Measurements from ENCODE around the gene TDRD10. TPM values are rescaled to one million over a fixed set of nuclear protein-coding genes. Genes with fewer than 3 reads are reported as not detected.

The TDRD10 gene
- total and polyA plus RNA-seq, 2 of the 8 experiments (the other 6 are each of a cell fraction or from before 2014, with no cell fraction given): 0.15 to 0.27 TPM

DNA sequence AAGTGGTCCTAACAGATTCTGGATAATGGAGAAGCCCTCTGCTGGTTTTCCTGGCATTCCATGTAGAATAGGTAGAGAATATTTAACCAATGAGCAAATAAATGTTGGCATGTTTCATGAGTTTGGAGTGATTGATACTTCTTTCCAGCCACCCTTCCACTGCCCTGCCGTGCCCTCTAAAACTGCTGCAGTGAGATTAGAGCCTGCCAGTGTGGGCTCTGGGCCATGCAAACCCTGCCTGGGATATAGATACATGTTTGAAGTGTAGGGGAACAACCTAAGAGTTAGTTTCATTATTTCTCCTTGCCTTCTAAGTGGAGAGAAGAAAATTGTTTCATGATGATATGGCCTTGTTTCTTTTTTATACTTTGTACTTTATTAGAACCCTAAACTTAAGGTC is 46.0 kb downstream of the TDRD10 start:
- H3K18ac ChIP-seq (ENCODE audit: extremely low read depth, low read length): no peak overlapping the region
- no peak overlapping the region for H2BK20ac ChIP-seq (ENCODE audit: low read length)
- WGBS, 2 experiments (ENCODE audit: extremely low coverage in 1 of 2, insufficient coverage in 1 of 2, insufficient read length in 1 of 2, insufficient replicate concordance in 2 of 2, low coverage in 1 of 2, low lambda C conversion rate in 2 of 2, missing lambda C conversion rate in 1 of 2): 93% methylated on average over 1 of the region's 1 CpG; no CpG with 5 or more reads in 1 of the 2 experiments
- H2BK120ac ChIP-seq (replicated peaks; ENCODE audit: low read depth, low read length): no peak overlapping the region
- H3K79me2 ChIP-seq (ENCODE audit: control insufficient read depth in 1 of 2, insufficient read depth in 2 of 2, low read length in 2 of 2): no peaks in the 10 kb centered on the region
- ChIA-PET POLR2A (ENCODE audit: partially characterized antibody) (no interaction called here), CTCF (ENCODE audit: partially characterized antibody) (interaction anchor here (1.7 to 5.7 kb wide), 3 partner anchors 13 to 67 kb away, joined by 7 to 117 read pairs (median 25); no protein-coding TSS in a partner anchor)
- DNase-seq (ENCODE audit: low read depth in 1 of 2, low spot score in 2 of 2): no peak
- no peaks in the 10 kb centered on the region for H3K4me1 ChIP-seq (replicated peaks in 1 of 4; ENCODE audit: control insufficient read depth in 3 of 4, insufficient read depth in 4 of 4, low read length in 3 of 4)
- H2BK5ac ChIP-seq (ENCODE audit: low read depth, low read length): no peak overlapping the region
- no peaks in the 10 kb centered on the region for H3K23me2 ChIP-seq (ENCODE audit: low read depth, low read length)
- no peak overlapping the region for H3K4me2 ChIP-seq (ENCODE audit: insufficient read depth in 1 of 2, low read depth in 2 of 2, low read length in 2 of 2)
- H2AK5ac ChIP-seq (ENCODE audit: low read depth, low read length): no peak overlapping the region
- no peak overlapping the region for H2AFZ ChIP-seq (ENCODE audit: low read length)
- no peaks in the 10 kb centered on the region; the same call in 1 of the 2 replicates for H3K79me1 ChIP-seq (ENCODE audit: low read depth, low read length)
- H3K9ac ChIP-seq (replicated peaks in 1 of 4; ENCODE audit: extremely low read depth in 1 of 4, low read depth in 3 of 4, low read length in 3 of 4): no peak overlapping the region
- no peak overlapping the region for H2BK12ac ChIP-seq (ENCODE audit: low read depth, low read length)
- no peak overlapping the region for H3K4ac ChIP-seq (replicated peaks; ENCODE audit: insufficient read length, low read depth, low read length)
- H2BK15ac ChIP-seq (ENCODE audit: low read length): no peak overlapping the region
- H4K5ac ChIP-seq (ENCODE audit: insufficient read length, low read depth, low read length): no peak overlapping the region
- FAIRE-seq: no peak
- peaks cover 22 to 45% (median 31%) of the 10 kb centered on the region in 4 experiments for H3K36me3 ChIP-seq (ENCODE audit: control insufficient read depth in 2 of 4, insufficient read depth in 4 of 4, low read length in 3 of 4)
- H3K14ac ChIP-seq (ENCODE audit: insufficient read length): no peak overlapping the region
- no peaks in the 10 kb centered on the region for H3K9me3 ChIP-seq (ENCODE audit: insufficient read depth in 2 of 2, low read depth in 1 of 2, low read length in 1 of 2)
- H3K56ac ChIP-seq (replicated peaks; ENCODE audit: insufficient read length, low read depth, low read length): no peak overlapping the region
- no peak overlapping the region for H3K23ac ChIP-seq (ENCODE audit: insufficient read length)
- H3K4me3 ChIP-seq (ENCODE audit: extremely low read depth in 1 of 4, insufficient read depth in 2 of 4, low read depth in 3 of 4, low read length in 4 of 4): no peak overlapping the region
- H4K8ac ChIP-seq (ENCODE audit: extremely low read depth, insufficient read depth, low read length): no peak overlapping the region
- no peak overlapping the region for H4K91ac ChIP-seq (replicated peaks; ENCODE audit: insufficient read length, low read length)
- H4K20me1 ChIP-seq (replicated peaks in 1 of 2; ENCODE audit: control insufficient read depth in 1 of 2, insufficient read depth in 2 of 2, low read length in 2 of 2): peaks cover 2 to 14% of the 10 kb centered on the region in 2 experiments
- no peaks in the 10 kb centered on the region for H3K27me3 ChIP-seq (replicated peaks in 1 of 4; ENCODE audit: control insufficient read depth in 3 of 4, extremely low read depth in 1 of 4, insufficient read depth in 3 of 4, low read length in 3 of 4)
- no peak overlapping the region for H3K27ac ChIP-seq (ENCODE audit: low read depth, low read length)
- TF ChIP-seq, protein P1, sequence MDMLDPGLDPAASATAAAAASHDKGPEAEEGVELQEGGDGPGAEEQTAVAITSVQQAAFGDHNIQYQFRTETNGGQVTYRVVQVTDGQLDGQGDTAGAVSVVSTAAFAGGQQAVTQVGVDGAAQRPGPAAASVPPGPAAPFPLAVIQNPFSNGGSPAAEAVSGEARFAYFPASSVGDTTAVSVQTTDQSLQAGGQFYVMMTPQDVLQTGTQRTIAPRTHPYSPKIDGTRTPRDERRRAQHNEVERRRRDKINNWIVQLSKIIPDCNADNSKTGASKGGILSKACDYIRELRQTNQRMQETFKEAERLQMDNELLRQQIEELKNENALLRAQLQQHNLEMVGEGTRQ (IDR thresholded peaks at IDR 0.05; ENCODE audit: low read length): no peak
- TF ChIP-seq NANOG (IDR thresholded peaks at IDR 0.05; ENCODE audit: insufficient read depth, low read depth, low read length, poor library complexity, severe bottlenecking): no peak
- TF ChIP-seq EP300 (IDR thresholded peaks at IDR 0.05; ENCODE audit: borderline replicate concordance in 1 of 2, low read depth in 2 of 2, low read length in 2 of 2): no peak
- TF ChIP-seq SIRT6 (IDR thresholded peaks at IDR 0.05; ENCODE audit: low read length): no peak
- TF ChIP-seq JUND (IDR thresholded peaks at IDR 0.05; ENCODE audit: low read length): no peak

All from H1 (cell line).